Upper lobe of left lung (tissue), 6 donors: ENCODE measurements around the gene PELI2. TPM values are rescaled to one million over a fixed set of nuclear protein-coding genes. Genes with fewer than 3 reads are reported as not detected.

ENCODE experiments used
- ATAC-seq, 2 donors: fragments of 200-7000 bp; cut with Tn5 transposase; one replicate each; pipeline ENCODE4 v1.9.1; 2022; ENCODE audit warnings: mild to moderate bottlenecking in 2 of 2, moderate library complexity in 2 of 2; ENCODE audit not compliant: low FRiP score in 2 of 2
- DNase-seq, 2 donors: peaks; one replicate each; pipeline ENCODE4 v3.0.0-alpha.2; 2019 to 2020
- H3K27ac ChIP-seq, 4 donors: fragments of 200-600 bp; sonication (generic); one replicate each; pipeline ENCODE4 v1.5.1; 2016 to 2019
- H3K27me3 ChIP-seq, 4 donors: fragments of 200-600 bp; sonication (generic); one replicate each; pipeline ENCODE4 v1.5.1; 2017 to 2019
- H3K36me3 ChIP-seq, 4 donors: fragments of 200-600 bp; sonication (generic); one replicate each; pipeline ENCODE4 v1.5.1; 2016 to 2019
- H3K4me1 ChIP-seq, 4 donors: fragments of 200-600 bp; sonication (generic); one replicate each; pipeline ENCODE4 v1.5.1; 2018 to 2019
- H3K4me3 ChIP-seq, 4 donors: fragments of 200-600 bp; sonication (generic); one replicate each; pipeline ENCODE4 v1.5.1; 2017 to 2019; ENCODE audit warnings: mild to moderate bottlenecking in 2 of 4, moderate library complexity in 1 of 4
- H3K9me3 ChIP-seq, 4 donors: fragments of 200-600 bp; sonication (generic); one replicate each; pipeline ENCODE4 v1.5.1; 2018 to 2019
- EP300 ChIP-seq, 4 donors: sonication (generic); formaldehyde crosslinking; IDR thresholded peaks; one replicate each; pipeline ENCODE4 v1.5.1; 2017; ENCODE audit warnings: antibody characterized with exemption in 4 of 4, control low read depth in 2 of 4
- POLR2A ChIP-seq, 4 donors: fragments of 450-650 bp; IDR thresholded peaks; one replicate each; pipeline ENCODE4 v1.5.1; 2016 to 2017; ENCODE audit warnings: antibody characterized with exemption in 4 of 4, mild to moderate bottlenecking in 2 of 4
- POLR2AphosphoS5 ChIP-seq, 2 donors: sonication (generic); formaldehyde crosslinking; IDR thresholded peaks; one replicate each; pipeline ENCODE4 v1.5.1; 2017; ENCODE audit warnings: antibody characterized with exemption in 2 of 2
- WGBS, 2 donors: methylation state at CpG; one replicate each; pipeline ENCODE4 v1.1.5; 2017 to 2018; 5-methylcytosine and 5-hydroxymethylcytosine counted together
- total RNA-seq, 6 donors: library from RNA; depleted of rRNA in 4 of 6; stranded (reverse); fragments of >200 nt in 4 of 6; gene quantifications; one replicate each; pipeline versions ENCODE4 v1.1.0 to v1.2.1, GENCODE V29; 2016 to 2021
- TF ChIP-seq, protein P1 (sequence below), 6 experiments: fragments of 450-650 bp in 4 of 6; fragments of 200-600 bp in 2 of 6; sonication (generic) in 2 of 6; IDR thresholded peaks; one replicate each; pipeline ENCODE4 v1.5.1; 2016 to 2019; ENCODE audit warnings: antibody characterized with exemption in 6 of 6
- donor health status: DM: no; HTN: no; CAD: no; lungs with moderate emphysema.
- donor health status: DM: no; HTN: yes; CAD: no; lungs with severe emphysema.

The PELI2 gene, protein sequence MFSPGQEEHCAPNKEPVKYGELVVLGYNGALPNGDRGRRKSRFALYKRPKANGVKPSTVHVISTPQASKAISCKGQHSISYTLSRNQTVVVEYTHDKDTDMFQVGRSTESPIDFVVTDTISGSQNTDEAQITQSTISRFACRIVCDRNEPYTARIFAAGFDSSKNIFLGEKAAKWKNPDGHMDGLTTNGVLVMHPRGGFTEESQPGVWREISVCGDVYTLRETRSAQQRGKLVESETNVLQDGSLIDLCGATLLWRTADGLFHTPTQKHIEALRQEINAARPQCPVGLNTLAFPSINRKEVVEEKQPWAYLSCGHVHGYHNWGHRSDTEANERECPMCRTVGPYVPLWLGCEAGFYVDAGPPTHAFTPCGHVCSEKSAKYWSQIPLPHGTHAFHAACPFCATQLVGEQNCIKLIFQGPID
- total RNA-seq, result 10 to 100 TPM in 4 of 6 donors, 1 to 10 TPM in 2; 9.0 to 21.6 (median 17.9) TPM

DNA sequence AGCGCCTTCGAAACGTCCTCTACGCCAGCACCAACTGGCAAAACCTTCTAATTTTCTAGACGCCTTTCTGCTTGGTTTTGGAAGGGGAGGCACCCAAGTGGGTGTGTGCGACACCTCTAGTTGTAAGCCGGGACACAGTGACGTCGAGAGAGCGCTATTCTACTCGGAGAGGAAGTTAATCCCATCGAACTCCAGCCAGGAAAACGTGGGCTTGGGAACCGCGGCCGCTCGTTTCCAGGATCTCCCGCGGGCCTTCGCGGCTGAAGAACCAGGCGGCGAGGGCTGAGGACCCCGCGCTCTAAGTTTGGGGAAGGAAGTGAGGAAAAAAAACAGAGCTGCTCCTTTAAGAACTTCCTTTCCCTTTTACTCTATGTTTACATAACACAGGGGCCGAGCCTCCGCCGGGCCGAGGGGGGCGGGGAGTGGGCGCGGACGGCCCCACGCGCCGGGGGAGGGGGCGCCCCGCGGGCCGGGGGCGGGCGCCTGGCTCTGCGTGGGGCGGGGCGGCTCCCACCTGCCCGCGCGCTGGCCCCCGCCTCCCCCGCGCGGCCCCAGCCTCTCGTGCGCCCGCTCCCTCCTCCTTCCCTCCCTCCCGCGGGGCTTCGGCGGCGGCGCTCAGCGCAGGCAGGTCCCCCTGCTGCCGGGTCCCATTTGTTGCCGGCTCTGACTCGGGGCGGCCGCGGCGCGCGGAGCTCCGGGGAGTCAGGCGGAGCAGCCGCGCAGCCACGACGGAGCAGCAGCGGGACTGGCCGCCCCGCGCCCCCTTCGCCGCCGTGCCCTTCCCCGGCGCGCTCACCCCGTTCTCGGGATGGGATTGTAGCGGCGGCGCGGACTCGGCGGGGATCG, at the start of gene PELI2:
PELI2 (plus strand) TSS at position 647 of the 846 bp plus-strand sequence. CDS start 250 bp downstream, outside the sequence.
- peak; percentile 86 for ATAC-seq
- peaks cover 21 to 39% (median 21%) of the 10 kb centered on the region in 4 donors for H3K4me1 ChIP-seq
- 1% methylated on average over 30 to 67 of the region's 96 CpGs for WGBS, 2 donors

DNA sequence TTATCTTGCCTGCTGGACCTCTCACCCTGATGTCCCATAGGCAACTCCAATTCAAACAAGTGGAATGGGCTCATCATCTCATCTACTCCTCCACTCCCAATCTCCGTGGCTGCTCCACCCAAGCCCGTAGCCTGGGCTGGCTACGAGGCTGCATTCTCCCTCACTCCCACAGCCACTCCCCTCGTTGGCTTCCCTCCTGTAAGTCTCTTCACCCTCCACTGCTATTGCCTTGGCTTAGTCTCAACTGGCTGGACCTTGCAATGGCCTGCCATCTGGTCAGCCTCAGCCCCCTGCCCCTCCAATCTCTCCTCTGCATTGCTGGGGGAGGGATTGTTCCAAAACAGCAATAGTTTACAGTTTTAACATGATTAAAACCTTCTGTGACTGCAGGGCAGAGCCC, 44.4 kb upstream of the PELI2 start:
- 70 to 83% methylated on average over 4 of the region's 4 CpGs for WGBS, 2 donors
- ATAC-seq (peak in 1 of 2 donors; percentile 28), DNase-seq (peak in 1 of 2 donors; percentile 13)
- H3K36me3 ChIP-seq, result no peaks in the 10 kb centered on the region
- H3K27ac ChIP-seq, result peak overlapping the region in 1 of 4 donors; percentile 24
- H3K9me3 ChIP-seq, result no peaks in the 10 kb centered on the region
- no peak overlapping the region for H3K4me3 ChIP-seq
- H3K4me1 ChIP-seq, result no peaks in the 10 kb centered on the region
- H3K27me3 ChIP-seq, result no peaks in the 10 kb centered on the region
- TF ChIP-seq EP300 (IDR thresholded peaks at IDR 0.05) (no peak), POLR2A (IDR thresholded peaks at IDR 0.05) (no peak), POLR2AphosphoS5 (IDR thresholded peaks at IDR 0.05) (no peak)
- TF ChIP-seq, protein P1, sequence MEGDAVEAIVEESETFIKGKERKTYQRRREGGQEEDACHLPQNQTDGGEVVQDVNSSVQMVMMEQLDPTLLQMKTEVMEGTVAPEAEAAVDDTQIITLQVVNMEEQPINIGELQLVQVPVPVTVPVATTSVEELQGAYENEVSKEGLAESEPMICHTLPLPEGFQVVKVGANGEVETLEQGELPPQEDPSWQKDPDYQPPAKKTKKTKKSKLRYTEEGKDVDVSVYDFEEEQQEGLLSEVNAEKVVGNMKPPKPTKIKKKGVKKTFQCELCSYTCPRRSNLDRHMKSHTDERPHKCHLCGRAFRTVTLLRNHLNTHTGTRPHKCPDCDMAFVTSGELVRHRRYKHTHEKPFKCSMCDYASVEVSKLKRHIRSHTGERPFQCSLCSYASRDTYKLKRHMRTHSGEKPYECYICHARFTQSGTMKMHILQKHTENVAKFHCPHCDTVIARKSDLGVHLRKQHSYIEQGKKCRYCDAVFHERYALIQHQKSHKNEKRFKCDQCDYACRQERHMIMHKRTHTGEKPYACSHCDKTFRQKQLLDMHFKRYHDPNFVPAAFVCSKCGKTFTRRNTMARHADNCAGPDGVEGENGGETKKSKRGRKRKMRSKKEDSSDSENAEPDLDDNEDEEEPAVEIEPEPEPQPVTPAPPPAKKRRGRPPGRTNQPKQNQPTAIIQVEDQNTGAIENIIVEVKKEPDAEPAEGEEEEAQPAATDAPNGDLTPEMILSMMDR (IDR thresholded peaks at IDR 0.05), result no peak

More for the DNA sequence above, at the start of gene PELI2:
- peak within 1 kb of the TSS; percentile 92 to 99 (median 94) for H3K27ac ChIP-seq
- H3K4me3 ChIP-seq, result peak within 1 kb of the TSS; percentile 45 to 97 (median 90)
- DNase-seq, result peak; percentile 84 to 96
- TF ChIP-seq EP300 (IDR thresholded peaks at IDR 0.05), result no peak
- peak; percentile 57 to 67 for TF ChIP-seq POLR2AphosphoS5 (IDR thresholded peaks at IDR 0.05)
- TF ChIP-seq, protein P1 (IDR thresholded peaks at IDR 0.05), result peak in 5 of 6 experiments; percentile 22 to 70 (median 51)
- peak in 3 of 4 donors; percentile 35 to 87 (median 83) for TF ChIP-seq POLR2A (IDR thresholded peaks at IDR 0.05)
- H3K36me3 ChIP-seq, result no peaks in the 10 kb centered on the region
- H3K9me3 ChIP-seq, result no peaks in the 10 kb centered on the region
- no peaks in the 10 kb centered on the region for H3K27me3 ChIP-seq

DNA sequence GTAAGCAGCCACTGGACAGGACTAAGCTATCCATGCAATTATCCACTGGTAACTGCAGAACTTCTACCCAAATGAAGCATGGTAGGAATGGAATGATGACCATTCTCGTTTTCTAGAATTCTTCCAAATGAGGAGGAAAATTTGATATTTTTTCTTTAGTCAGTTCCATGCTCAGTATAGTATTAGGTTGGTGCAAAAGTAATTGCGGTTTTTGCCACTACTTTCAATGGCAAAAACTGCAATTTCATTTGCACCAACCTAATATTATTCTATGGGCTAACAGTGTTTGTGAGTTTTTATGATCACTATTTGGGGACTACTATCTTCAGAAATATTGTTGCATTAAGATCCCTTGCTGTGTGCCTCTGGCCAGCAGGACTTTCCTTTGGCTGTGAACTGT, 42.9 kb upstream of the PELI2 start:
- Histone ChIP-seq H3K27me3 (no peaks in the 10 kb centered on the region), H3K27ac (no peak overlapping the region), H3K9me3 (no peaks in the 10 kb centered on the region), H3K4me3 (no peak overlapping the region), H3K36me3 (no peaks in the 10 kb centered on the region), H3K4me1 (no peaks in the 10 kb centered on the region)
- WGBS, 2 donors, result 92 to 95% methylated on average over 2 of the region's 2 CpGs
- DNase-seq (no peak), ATAC-seq (no peak)
- TF ChIP-seq POLR2AphosphoS5 (IDR thresholded peaks at IDR 0.05) (no peak), EP300 (IDR thresholded peaks at IDR 0.05) (no peak), POLR2A (IDR thresholded peaks at IDR 0.05) (no peak)
- TF ChIP-seq, protein P1 (IDR thresholded peaks at IDR 0.05), result no peak

DNA sequence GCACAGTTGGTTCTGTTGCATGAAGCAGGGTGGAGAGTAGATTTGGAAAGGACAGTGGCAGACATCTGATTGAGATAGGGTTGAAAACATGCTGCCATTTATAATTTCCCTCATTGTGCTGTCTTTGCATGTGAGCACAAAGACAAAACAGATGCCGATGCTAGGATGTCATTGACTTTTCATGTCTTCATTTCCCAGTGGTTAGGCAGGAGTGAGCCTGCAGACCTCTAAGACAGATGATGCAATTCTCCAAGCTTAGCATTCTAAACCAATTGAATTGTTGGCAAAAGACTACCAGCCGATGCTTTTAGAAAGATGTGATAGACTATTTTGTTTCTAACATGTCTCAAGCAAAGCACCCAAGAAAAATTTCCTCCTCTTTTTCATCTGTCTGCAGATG, 37.1 kb upstream of the PELI2 start:
- 69 to 71% methylated on average over 2 of the region's 2 CpGs for WGBS, 2 donors
- no peak overlapping the region for H3K27ac ChIP-seq
- no peak for ATAC-seq

More for the DNA sequence above, 37.1 kb upstream of the PELI2 start:
- no peak for DNase-seq
- Histone ChIP-seq H3K9me3 (no peaks in the 10 kb centered on the region), H3K4me1 (peaks cover 3 to 12% (median 7%) of the 10 kb centered on the region in 4 donors), H3K4me3 (no peak overlapping the region), H3K27me3 (no peaks in the 10 kb centered on the region), H3K36me3 (no peaks in the 10 kb centered on the region)
- no peak for TF ChIP-seq EP300 (IDR thresholded peaks at IDR 0.05)
- TF ChIP-seq POLR2AphosphoS5 (IDR thresholded peaks at IDR 0.05), result no peak
- no peak for TF ChIP-seq POLR2A (IDR thresholded peaks at IDR 0.05)
- TF ChIP-seq, protein P1 (IDR thresholded peaks at IDR 0.05), result no peak
